IPS-15b (cell line): ENCODE measurements around the gene MYO7A.

Experiments
- H3K27me3 ChIP-seq: one replicate; pipeline ENCODE4 v1.6.1; 2013; ENCODE audit warnings: low read length; ENCODE audit not compliant: control insufficient read depth, insufficient read depth
- H3K36me3 ChIP-seq: one replicate; pipeline ENCODE4 v1.6.1; 2013; ENCODE audit warnings: low read length; ENCODE audit not compliant: control insufficient read depth, insufficient read depth
- H3K4me1 ChIP-seq: one replicate; pipeline ENCODE4 v1.6.1; 2013; ENCODE audit warnings: mild to moderate bottlenecking, low read length; ENCODE audit not compliant: control insufficient read depth, insufficient read depth
- H3K4me3 ChIP-seq: one replicate; pipeline ENCODE4 v1.5.1; 2013; ENCODE audit warnings: low read depth, low read length
- H3K9ac ChIP-seq: one replicate; pipeline ENCODE4 v1.6.1; 2013; ENCODE audit warnings: low read depth, mild to moderate bottlenecking, low read length
- H3K9me3 ChIP-seq: one replicate; pipeline ENCODE4 v1.6.1; 2013; ENCODE audit warnings: mild to moderate bottlenecking, low read length; ENCODE audit not compliant: control insufficient read depth, insufficient read depth

The MYO7A gene

GRCh38 chr11:77108436-77108835, 19.6 kb upstream of the MYO7A start:
- no peaks in the 10 kb centered on the region for H3K27me3 ChIP-seq

DNA sequence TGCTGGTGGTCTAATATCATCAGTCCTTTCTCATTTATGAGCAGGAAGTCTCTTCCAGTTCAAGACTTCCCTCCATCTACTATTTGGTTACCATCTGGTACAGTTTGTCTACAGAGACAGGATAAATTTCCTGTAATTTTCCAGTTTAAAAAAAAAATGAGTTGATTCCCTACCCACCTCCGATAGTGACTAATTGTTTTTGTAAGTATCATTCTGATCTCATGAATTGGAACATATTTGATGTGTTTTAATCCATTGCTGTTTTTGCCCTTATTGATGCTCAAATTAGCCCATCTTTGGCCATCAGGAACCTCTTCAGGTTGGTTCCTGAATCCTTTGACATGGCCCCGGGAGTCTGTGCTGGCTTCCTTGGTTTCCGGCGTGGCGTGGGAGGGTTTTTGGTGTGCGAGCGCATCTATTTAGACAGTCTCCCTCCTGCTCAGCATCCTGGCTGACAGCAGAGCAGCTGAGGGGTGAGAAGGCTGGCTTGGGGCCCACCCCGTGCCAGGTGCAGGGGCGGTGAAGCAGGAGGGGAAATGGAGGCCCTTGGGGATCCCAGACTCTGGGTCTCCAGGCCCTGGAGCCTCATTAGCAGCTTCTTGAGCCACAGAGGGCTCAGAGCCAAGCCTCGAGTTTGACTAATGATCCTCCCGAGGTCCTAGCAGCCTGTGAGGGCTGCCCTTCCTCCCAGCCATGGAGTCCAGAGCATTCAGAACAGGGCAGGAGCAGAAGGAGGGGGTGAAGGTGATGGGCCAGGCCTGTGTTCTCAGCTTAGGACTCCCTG, 18.6 kb upstream of the MYO7A start:
- H3K4me3 ChIP-seq = no peak overlapping the region
- no peaks in the 10 kb centered on the region for H3K36me3 ChIP-seq
- no peaks in the 10 kb centered on the region for H3K27me3 ChIP-seq
- no peaks in the 10 kb centered on the region for H3K4me1 ChIP-seq
- H3K9me3 ChIP-seq = no peaks in the 10 kb centered on the region
- no peak overlapping the region for H3K9ac ChIP-seq

More at GRCh38 chr11:77108436-77108835, 19.6 kb upstream of the MYO7A start:
- no peaks in the 10 kb centered on the region for H3K4me1 ChIP-seq
- H3K36me3 ChIP-seq = no peaks in the 10 kb centered on the region
- H3K9ac ChIP-seq = no peak overlapping the region
- no peak overlapping the region for H3K4me3 ChIP-seq
- no peaks in the 10 kb centered on the region for H3K9me3 ChIP-seq

DNA sequence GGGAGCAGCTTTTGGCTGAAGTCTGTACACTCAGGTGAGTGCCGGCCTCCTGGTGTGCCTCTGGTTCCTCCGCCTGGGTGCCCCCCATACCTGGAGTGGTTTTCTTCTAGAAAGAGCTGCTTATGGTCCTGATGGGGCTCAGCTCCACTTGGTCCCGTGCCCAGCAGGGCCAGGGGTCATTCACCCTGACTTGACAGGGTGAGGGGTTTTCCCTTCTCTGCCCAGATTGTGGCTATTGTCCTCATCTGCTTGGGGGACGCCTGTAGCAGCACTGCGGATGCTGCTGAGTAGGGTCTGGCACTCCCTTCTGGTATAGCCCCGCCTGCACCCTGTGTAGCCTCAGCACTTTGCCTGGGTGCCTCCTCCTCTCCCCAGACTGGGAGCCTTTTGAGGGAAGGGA, 17.2 kb upstream of the MYO7A start:
- Histone ChIP-seq H3K9ac (no peak overlapping the region), H3K4me3 (no peak overlapping the region)

DNA sequence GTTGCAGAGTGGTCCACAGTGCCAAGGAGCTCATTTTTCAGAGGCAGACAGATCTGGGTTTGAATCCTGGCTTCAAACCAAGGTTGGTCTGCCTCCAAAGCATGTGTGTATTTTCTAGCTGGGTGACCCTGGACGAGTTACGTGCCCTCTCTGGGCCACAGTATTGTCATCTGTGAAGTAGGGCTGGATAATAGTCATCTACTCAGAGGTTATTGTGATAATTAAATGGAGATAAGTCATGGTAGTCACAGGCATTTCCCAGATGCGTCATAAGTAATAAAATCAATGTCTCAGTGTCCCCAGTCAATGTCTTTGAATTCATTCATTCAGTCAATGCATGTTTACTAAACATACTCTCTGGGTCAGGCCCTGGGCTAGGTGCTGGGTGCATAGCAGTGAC, 16.8 kb upstream of the MYO7A start:
- no peaks in the 10 kb centered on the region for H3K4me1 ChIP-seq

More for the DNA sequence above, 17.2 kb upstream of the MYO7A start:
- Histone ChIP-seq H3K4me1 (no peaks in the 10 kb centered on the region), H3K27me3 (no peaks in the 10 kb centered on the region), H3K9me3 (no peaks in the 10 kb centered on the region), H3K36me3 (no peaks in the 10 kb centered on the region)

DNA sequence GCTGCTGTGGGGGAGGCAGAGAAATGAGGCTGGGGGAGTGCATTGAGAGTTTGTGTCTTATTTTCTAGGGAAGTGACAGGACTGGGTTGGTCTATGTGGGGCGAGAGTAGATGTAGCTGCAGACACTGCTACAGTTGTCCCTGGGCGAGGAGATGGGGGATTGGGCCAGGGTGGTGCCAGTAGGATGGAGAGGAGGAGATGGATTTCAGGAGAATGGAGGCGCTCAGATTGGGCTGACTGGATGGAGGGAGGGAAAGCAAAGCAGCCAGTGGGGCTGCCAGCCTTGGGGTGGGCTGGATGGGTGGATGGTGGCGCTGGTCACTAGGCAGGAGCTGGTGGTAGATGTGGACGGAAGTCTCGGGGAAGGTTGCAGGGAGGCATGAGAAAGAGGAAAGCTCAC, 16.1 kb upstream of the MYO7A start:
- Histone ChIP-seq H3K9ac (no peak overlapping the region), H3K27me3 (no peaks in the 10 kb centered on the region), H3K9me3 (no peaks in the 10 kb centered on the region), H3K4me3 (no peak overlapping the region), H3K36me3 (no peaks in the 10 kb centered on the region), H3K4me1 (no peaks in the 10 kb centered on the region)

More for the DNA sequence above, 16.8 kb upstream of the MYO7A start:
- no peaks in the 10 kb centered on the region for H3K36me3 ChIP-seq
- H3K9ac ChIP-seq = no peak overlapping the region
- H3K27me3 ChIP-seq = no peaks in the 10 kb centered on the region
- no peaks in the 10 kb centered on the region for H3K9me3 ChIP-seq
- no peak overlapping the region for H3K4me3 ChIP-seq

GRCh38 chr11:77112641-77113381, 15.2 kb upstream of the MYO7A start:
- H3K9me3 ChIP-seq = no peaks in the 10 kb centered on the region
- H3K4me3 ChIP-seq = no peak overlapping the region
- H3K36me3 ChIP-seq = no peaks in the 10 kb centered on the region
- no peaks in the 10 kb centered on the region for H3K4me1 ChIP-seq
- no peaks in the 10 kb centered on the region for H3K27me3 ChIP-seq
- no peak overlapping the region for H3K9ac ChIP-seq

- H3K4me1 ChIP-seq = no peaks in the 10 kb centered on the region
- H3K36me3 ChIP-seq = peaks cover 3% of the 10 kb centered on the region
- no peak overlapping the region for H3K9ac ChIP-seq
- no peaks in the 10 kb centered on the region for H3K27me3 ChIP-seq
- no peak overlapping the region for H3K4me3 ChIP-seq
- H3K9me3 ChIP-seq = no peaks in the 10 kb centered on the region
Observed at GRCh38 chr11:77113382-77114088, 14.5 kb upstream of the MYO7A start.

DNA sequence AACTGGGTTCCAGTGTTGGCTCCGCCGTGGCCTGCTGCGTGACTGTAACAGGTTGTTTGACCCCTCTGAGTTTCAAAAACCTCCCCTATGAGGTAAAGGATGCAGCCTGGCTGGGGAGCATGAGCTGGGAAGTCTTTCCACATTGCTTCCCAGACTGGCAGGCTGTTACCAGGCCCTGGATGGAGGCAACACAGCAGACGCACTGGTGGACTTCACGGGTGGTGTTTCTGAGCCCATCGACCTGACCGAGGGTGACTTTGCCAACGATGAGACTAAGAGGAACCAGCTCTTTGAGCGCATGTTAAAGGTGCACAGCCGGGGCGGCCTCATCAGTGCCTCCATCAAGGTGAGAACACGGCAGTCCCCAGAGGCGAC, 14.0 kb upstream of the MYO7A start:
- peaks cover 3% of the 10 kb centered on the region for H3K36me3 ChIP-seq
- H3K4me1 ChIP-seq = no peaks in the 10 kb centered on the region
- H3K27me3 ChIP-seq = no peaks in the 10 kb centered on the region
- no peak overlapping the region for H3K4me3 ChIP-seq
- no peak overlapping the region for H3K9ac ChIP-seq
- no peaks in the 10 kb centered on the region for H3K9me3 ChIP-seq

- H3K9ac ChIP-seq = no peak overlapping the region
- H3K36me3 ChIP-seq = peaks cover 8% of the 10 kb centered on the region
- no peaks in the 10 kb centered on the region for H3K9me3 ChIP-seq
- H3K4me3 ChIP-seq = no peak overlapping the region
- no peaks in the 10 kb centered on the region for H3K27me3 ChIP-seq
- no peaks in the 10 kb centered on the region for H3K4me1 ChIP-seq
Observed at GRCh38 chr11:77115181-77115611, 12.8 kb upstream of the MYO7A start.

- Histone ChIP-seq H3K9me3 (no peaks in the 10 kb centered on the region), H3K9ac (no peak overlapping the region), H3K27me3 (no peaks in the 10 kb centered on the region), H3K4me3 (no peak overlapping the region), H3K36me3 (peaks cover 12% of the 10 kb centered on the region), H3K4me1 (no peaks in the 10 kb centered on the region)
Observed at GRCh38 chr11:77115956-77116355, 12.1 kb upstream of the MYO7A start.

DNA sequence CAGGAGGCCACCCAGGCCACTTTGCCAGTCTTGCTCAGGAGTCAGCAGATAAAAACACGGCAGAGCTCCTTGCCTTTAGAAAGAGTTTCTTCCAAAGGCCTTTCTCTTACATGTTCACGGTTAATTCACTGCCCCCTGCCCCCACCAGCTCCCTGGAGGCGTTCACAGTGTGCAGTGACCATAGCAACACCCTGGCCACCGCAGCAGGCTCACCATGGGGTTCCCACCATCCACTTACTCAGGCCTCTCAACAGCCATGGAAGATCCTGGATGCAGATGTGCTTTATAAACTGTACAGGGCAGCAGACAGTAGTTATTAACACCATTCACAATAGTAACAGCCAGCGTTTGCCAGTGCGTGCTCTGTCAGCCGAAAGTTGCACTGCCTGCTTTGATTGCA, 10.6 kb upstream of the MYO7A start:
- Histone ChIP-seq H3K27me3 (no peaks in the 10 kb centered on the region), H3K4me1 (no peaks in the 10 kb centered on the region), H3K4me3 (no peak overlapping the region)

More for the DNA sequence above, 10.6 kb upstream of the MYO7A start:
- no peak overlapping the region for H3K9ac ChIP-seq
- H3K9me3 ChIP-seq = no peaks in the 10 kb centered on the region
- peaks cover 16% of the 10 kb centered on the region for H3K36me3 ChIP-seq
